ENCODE measurements around the gene CCDC122. TPM values are rescaled to one million over a fixed set of nuclear protein-coding genes. Genes with fewer than 3 reads are reported as not detected.

CCDC122 gene
- total RNA-seq, 1 experiment from 2014 or later, result 7.9 TPM

DNA sequence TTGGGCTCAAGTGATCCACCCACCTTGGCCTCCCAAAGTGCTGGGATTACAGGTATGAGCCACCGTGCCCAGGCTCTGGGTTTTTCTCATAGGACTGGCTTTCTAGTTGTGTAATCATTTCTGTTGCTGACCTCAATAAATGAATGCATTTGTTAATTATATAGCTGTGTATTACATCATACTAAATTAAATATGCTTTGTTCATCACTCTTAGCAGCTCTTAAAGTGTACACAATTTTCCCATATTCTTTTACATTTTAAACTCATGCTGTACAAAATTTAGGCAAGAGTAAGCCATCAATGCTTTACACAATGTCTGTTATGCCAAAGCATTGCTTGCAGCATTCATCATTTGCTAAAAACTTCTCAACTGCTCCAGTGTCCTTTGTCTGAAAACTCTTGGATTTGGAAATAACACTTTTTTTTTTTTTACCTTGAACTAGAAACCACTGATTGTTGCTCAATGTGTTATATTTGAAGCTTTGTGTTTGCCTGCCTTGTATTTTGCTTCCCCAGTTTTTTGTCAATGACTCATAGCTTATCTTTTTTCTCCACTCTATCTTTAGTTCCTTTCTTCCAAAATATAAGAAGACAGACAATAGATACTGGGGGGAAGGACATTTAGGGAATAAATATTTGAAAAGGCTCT lies 31.4 kb downstream of the CCDC122 start:
- intact Hi-C loops (cut with micrococcal nuclease; ENCODE audit: unreplicated experiment), result no loop called here
- no peaks in the 10 kb centered on the region for H3K36me3 ChIP-seq (ENCODE audit: low read depth)
- no peak for TF ChIP-seq EZH2 (IDR thresholded peaks at IDR 0.05; ENCODE audit: low read depth)
- TF ChIP-seq CTCF (conservative IDR thresholded peaks at IDR 0.05), result no peak
- no peak overlapping the region for H3K27ac ChIP-seq
- DNase-seq, result peak in 1 of 2 experiments; percentile 40
- H2AFZ ChIP-seq, result no peak overlapping the region
- H3K9me2 ChIP-seq (ENCODE audit: insufficient read depth), result no peaks in the 10 kb centered on the region
- ChIA-PET POLR2A (ENCODE audit: unreplicated experiment) (interaction anchor here (0.9 kb wide), 1 partner anchor 419 kb away, joined by 6 read pairs; no protein-coding TSS in a partner anchor), CTCF (interaction anchor here (0.6 kb wide), 1 partner anchor 34 kb away, joined by 3 read pairs; no protein-coding TSS in a partner anchor)
- no peaks in the 10 kb centered on the region for H3K79me2 ChIP-seq (ENCODE audit: low read depth)
- no peak overlapping the region for H3K4me2 ChIP-seq
- BruUV-seq (replicated peaks), result no TSS peak
- no peaks in the 10 kb centered on the region; the same call in 1 of the 2 replicates for H3F3A ChIP-seq (ENCODE audit: insufficient read depth, low read depth)
- H3K4me1 ChIP-seq (replicated peaks; ENCODE audit: insufficient read depth), result peaks cover 14% of the 10 kb centered on the region; the same call in 1 of the 2 replicates
- no peak overlapping the region for H3K4me3 ChIP-seq
- H3K27me3 ChIP-seq (ENCODE audit: insufficient read depth, low read depth), result no peaks in the 10 kb centered on the region
- peaks cover 4% of the 10 kb centered on the region; the same call in 1 of the 2 replicates for H3K9me3 ChIP-seq (ENCODE audit: insufficient read depth, low read depth)
- no peaks in the 10 kb centered on the region for H4K20me1 ChIP-seq (ENCODE audit: insufficient read depth)

DNA sequence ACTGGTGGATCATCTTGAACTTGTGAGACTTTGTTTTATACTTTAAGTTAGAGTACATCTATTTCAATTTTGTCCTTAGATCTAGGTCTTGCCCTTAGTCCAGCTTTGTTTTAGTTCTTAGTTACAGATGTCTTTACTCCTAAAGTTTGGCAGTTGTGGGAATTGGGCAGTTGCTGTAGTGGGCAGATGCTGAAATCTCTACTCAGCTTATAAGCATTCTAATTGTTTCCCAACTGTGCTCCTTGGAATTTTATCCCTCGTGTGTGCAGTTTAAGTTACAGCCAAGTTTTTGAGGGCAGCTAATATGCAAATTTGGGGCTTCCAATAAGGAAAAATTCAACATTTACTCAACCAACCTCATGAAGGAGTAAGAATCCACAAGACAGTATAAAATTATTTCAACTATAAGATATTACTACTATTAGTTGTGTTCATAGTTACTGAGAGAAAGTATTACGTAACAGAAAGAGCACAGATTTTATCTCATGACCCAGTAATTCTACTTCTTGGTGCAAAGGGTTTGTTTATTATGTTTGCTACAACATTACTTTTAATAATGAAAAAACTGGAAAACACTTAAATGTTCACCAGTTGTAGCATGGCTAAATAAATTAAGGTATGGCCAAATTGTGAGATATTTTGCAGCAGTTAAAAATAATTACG lies 32.9 kb downstream of the CCDC122 start:
- TF ChIP-seq EZH2 (IDR thresholded peaks at IDR 0.05; ENCODE audit: low read depth) (no peak), CTCF (conservative IDR thresholded peaks at IDR 0.05) (no peak)
- no peaks in the 10 kb centered on the region for H3K79me2 ChIP-seq (ENCODE audit: low read depth)
- no peaks in the 10 kb centered on the region; the same call in 1 of the 2 replicates for H3K9me3 ChIP-seq (ENCODE audit: insufficient read depth, low read depth)
- no peak overlapping the region for H2AFZ ChIP-seq
- H4K20me1 ChIP-seq (ENCODE audit: insufficient read depth), result no peaks in the 10 kb centered on the region
- no peaks in the 10 kb centered on the region for H3K36me3 ChIP-seq (ENCODE audit: low read depth)
- POLR2A ChIA-PET (ENCODE audit: unreplicated experiment), result no interaction called here
- no peak overlapping the region for H3K27ac ChIP-seq
- peaks cover 14% of the 10 kb centered on the region; the same call in 1 of the 2 replicates for H3K4me1 ChIP-seq (replicated peaks; ENCODE audit: insufficient read depth)
- H3K27me3 ChIP-seq (ENCODE audit: insufficient read depth, low read depth), result no peaks in the 10 kb centered on the region
- intact Hi-C loops (cut with micrococcal nuclease; ENCODE audit: unreplicated experiment), result no loop called here
- CTCF ChIA-PET, result no interaction called here
- H3F3A ChIP-seq (ENCODE audit: insufficient read depth, low read depth), result no peaks in the 10 kb centered on the region; the same call in 1 of the 2 replicates
- BruUV-seq (replicated peaks), result no TSS peak
- no peak overlapping the region for H3K4me2 ChIP-seq
- H3K9me2 ChIP-seq (ENCODE audit: insufficient read depth), result no peaks in the 10 kb centered on the region
- H3K4me3 ChIP-seq, result no peak overlapping the region
- no peak for DNase-seq

DNA sequence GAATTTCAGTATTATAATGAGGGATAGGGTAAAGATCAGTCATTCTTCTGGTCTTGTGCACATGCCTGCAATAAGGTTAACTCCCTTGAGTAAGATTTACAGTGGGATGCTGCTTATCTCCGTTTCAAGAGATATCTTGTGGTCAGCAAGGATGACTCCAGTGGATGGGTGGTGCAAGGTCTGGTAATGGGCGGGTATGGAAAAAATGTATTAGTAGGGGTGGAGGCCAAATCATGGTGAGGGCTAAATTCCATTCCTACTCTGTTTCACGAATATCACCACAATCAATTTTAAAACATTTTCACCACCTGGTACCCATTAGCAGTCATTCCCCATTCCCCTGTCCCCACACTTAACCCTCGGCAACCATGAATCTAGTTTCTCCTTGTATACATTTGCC lies 40.6 kb downstream of the CCDC122 start:
- Histone ChIP-seq H3K9me2 (ENCODE audit: insufficient read depth) (no peaks in the 10 kb centered on the region), H3K36me3 (ENCODE audit: low read depth) (no peaks in the 10 kb centered on the region), H3K9me3 (ENCODE audit: insufficient read depth, low read depth) (no peaks in the 10 kb centered on the region), H2AFZ (no peak overlapping the region), H3K4me1 (replicated peaks; ENCODE audit: insufficient read depth) (no peaks in the 10 kb centered on the region), H3K27me3 (ENCODE audit: insufficient read depth, low read depth) (no peaks in the 10 kb centered on the region), H3K4me3 (no peak overlapping the region), H3F3A (ENCODE audit: insufficient read depth, low read depth) (no peaks in the 10 kb centered on the region), H4K20me1 (ENCODE audit: insufficient read depth) (no peaks in the 10 kb centered on the region), H3K27ac (no peak overlapping the region), H3K79me2 (ENCODE audit: low read depth) (no peaks in the 10 kb centered on the region), H3K4me2 (no peak overlapping the region)
- ChIA-PET CTCF (no interaction called here), POLR2A (ENCODE audit: unreplicated experiment) (no interaction called here)
- TF ChIP-seq EZH2 (IDR thresholded peaks at IDR 0.05; ENCODE audit: low read depth), result no peak
- intact Hi-C loops (cut with micrococcal nuclease; ENCODE audit: unreplicated experiment), result no loop called here
- no peak for DNase-seq
- no TSS peak for BruUV-seq (replicated peaks)
